Stimulated activated CD4-positive, alpha-beta T cell treated with anti-CD3 and anti-CD28 coated beads, Interleukin-4, amount 100 ng/mL, for 48 hours (primary cell): Measurements from ENCODE around the gene DOP1A.
A peak's percentile ranks its signal among the peaks of the same experiment; 100 is the strongest.
"Not testable (repeated sequence)": the region's sequence is repeated elsewhere in the genome, so short reads cannot be mapped to it uniquely, and the experiment has no call there.

Experiments used
- DNase-seq, 2 donors: peaks; one replicate each; pipeline ENCODE4 v3.0.0-alpha.2; 2020; ENCODE audit warnings: low read depth in 2 of 2

The DOP1A gene

DNA sequence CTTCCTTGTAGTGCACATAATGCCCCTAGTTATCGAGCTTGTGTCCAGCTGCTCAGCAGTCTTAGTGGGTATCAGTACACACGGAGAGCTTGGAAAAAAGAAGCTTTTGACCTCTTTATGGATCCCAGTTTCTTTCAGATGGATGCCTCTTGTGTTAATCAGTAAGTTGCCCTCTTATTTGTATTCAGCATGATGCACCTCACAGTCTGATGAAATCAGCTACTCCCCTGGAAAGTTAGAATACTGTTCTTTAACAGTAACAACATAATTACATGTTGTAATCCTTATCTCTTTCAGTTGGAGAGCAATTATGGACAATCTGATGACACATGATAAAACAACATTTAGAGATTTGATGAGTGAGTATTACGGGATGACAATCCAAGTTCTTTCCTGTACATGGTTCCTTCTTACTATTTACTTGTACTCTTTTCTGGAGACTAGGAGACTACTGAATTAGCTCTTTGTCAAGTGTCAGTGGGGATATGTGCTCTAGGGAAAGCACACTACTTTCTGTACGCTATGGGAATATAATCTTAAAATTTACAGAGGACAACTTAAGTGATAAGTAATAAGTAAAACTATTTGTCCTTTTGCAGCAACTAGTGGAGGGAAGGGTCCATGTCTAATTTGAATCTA lies 86.5 kb downstream of the DOP1A start:
- DNase-seq: no peak

DNA sequence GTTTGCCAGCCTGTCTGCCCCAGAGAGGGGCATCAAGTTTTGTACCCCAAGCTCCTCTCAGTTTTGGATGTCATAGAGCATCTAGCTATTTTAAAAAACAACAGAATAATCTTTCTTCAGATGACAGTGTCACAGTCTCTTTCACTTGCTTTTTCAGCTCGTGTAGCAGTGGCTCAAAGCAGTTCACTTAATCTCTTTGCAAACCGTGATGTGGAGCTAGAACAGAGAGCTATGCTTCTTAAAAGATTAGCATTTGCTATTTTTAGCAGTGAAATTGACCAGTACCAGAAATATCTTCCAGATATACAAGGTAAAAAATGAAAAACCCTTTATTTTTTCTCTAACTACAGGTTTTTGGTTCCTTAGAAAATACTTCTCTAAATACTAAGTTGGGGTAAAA lies 88.3 kb downstream of the DOP1A start:
- DNase-seq: no peak

DNA sequence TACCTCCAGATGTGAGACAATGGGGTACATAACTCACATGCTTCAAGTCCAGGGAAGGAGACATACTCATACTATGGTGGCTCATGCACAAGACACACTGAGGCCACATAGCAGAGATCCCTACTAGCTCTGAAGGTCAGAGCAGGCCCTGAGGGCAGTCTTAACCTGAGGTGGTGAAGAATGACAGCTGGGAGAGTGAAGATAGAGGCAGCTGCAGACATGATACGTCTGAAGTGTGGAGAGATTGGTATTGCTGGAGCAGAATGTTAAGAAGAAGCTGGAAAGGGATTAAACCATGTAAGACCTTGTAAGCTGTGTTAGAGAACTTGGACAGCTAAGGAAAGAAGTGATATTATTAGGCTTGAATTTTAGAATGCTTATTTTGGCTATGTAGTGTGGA lies 92.7 kb downstream of the DOP1A start:
- DNase-seq: no peak

DNA sequence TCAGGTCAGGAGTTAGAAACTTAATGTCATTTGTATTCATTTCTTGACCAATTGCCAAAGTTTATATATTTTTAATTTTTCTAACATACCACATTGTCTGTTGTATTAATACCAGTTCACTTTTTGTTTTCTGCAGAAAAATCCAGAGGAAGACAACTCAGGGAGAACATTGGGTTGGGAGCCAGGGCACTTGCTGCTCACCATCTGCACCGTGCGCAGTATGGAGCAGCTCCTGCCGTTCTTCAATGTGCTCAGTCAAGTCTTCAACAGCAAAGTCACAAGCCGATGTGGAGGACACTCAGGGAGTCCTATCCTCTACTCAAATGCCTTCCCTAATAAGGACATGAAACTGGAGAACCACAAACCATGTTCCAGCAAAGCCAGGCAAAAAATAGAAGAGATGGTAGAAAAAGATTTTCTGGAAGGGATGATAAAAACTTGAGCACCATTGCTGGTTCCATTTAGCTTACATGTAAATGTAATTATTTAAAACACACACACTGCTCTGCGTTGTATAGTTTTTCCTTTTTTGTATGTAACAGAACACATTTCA lies 100.3 kb downstream of the DOP1A start:
- no peak for DNase-seq

DNA sequence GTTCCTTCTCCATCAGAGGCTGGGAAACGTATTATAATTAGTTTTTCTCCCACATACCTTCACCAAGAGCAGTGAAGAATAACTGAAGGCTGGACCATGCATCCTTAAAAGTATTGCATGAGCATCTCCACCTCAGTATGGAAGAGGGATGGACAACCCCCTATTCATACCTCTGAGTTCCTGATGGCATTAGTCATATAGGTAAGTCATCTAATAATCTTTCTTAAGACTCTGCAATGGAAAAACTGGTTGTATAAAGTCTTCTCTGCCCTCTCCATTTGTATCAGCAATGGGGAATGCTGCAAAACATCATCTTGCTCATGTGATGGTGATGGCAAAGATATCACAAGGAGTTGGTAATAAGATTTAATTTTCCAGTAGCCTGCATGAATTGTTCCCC lies 101.1 kb downstream of the DOP1A start:
- DNase-seq: no peak

DNA sequence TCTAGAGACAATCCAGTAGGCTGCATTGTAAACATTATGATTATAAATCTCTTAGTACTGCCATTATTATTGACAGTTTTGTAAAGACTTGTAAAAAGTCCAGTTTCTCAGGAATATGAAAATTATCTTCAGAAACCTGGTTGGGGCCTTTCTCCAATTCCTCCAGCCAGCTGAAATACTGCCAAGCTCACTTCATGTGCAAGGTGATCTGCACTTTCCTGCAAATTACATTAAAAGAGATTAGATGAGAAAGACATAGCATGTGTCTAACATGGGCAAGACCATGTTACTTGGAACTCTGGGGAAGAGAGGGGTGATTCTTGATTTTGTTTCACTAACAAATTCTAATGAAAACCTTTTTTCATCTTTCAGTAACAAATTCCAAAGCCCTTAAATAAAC lies 101.6 kb downstream of the DOP1A start:
- no peak for DNase-seq

DNA sequence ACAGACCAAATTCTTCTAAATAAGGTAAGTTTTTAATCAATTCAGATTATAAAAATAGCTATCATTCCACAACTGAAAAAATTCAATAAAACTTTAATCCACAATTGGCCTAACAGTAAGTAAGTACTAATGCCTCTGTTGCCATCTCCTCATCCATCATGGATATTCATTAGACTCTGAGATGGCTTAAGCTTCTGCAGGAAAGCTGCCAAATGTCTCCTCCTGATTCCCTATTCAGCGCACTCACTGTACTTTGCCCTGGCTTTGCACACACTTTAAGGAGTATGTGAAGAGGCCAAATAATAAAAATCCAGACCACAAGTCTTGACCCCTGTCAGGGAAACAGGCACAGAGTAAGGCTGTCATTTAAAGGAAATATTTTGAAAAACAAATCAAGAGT lies 102.0 kb downstream of the DOP1A start:
- no peak for DNase-seq

DNA sequence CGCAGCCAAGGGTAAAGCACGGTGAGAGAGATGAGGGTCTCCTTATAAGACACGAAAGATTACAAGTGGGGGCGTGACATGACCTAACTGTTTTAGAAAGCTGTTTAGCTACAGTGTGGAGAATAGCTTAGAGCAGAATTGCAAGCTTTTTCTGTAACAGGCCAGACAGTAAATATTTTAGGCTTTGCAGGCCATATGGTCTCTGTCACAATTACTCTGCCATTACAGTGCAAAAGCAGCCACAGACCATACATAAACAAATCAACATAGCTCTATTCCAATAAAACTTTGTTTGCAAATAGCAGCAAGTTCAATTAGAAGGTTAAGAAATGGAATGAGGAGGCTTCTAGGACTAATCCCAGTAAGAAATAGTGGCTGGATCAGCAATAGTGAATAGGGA lies 108.8 kb downstream of the DOP1A start:
- no peak for DNase-seq

DNA sequence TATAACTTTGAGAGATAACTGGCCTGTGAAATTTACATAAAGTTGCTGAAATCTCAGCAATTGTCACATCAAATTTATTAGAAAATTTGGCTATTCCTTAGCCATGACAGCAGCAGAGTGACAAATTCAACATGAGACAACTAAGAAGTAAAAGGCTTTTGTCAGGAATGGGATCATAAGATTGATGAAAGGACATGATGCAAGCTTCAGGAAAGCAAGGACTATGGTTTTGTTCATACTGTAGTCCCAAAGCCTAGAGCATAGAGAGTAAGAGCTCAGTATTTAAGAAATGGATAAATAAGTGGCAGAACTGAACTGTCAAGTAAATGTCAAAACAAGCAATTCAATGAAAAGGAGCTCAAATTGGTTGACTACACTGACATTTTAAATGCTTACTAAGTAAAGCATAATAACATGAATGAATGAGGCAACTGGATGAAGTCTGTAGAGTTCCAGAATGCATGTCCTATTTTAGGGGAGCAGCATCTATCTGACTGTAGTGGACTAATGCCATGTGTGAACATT lies 113.0 kb downstream of the DOP1A start:
- no peak for DNase-seq

DNA sequence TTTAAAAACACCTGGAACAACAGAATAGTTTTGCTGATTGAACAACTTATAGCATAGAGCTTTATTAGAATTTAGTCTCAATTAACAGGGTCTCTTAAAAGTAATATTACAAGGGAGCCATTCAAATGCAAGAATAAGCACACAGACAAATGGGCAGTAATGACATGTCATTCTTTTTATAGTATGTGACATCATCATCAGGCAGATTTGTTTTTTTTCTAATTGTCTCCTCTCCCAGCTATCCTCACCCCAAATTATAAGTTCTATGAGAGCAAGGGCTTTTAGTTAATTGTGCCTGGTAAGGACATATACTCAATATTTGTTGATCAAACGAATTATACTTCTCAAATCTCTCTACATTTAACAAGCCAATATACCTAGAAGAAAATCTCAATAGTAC lies 114.6 kb downstream of the DOP1A start:
- no peak for DNase-seq

DNA sequence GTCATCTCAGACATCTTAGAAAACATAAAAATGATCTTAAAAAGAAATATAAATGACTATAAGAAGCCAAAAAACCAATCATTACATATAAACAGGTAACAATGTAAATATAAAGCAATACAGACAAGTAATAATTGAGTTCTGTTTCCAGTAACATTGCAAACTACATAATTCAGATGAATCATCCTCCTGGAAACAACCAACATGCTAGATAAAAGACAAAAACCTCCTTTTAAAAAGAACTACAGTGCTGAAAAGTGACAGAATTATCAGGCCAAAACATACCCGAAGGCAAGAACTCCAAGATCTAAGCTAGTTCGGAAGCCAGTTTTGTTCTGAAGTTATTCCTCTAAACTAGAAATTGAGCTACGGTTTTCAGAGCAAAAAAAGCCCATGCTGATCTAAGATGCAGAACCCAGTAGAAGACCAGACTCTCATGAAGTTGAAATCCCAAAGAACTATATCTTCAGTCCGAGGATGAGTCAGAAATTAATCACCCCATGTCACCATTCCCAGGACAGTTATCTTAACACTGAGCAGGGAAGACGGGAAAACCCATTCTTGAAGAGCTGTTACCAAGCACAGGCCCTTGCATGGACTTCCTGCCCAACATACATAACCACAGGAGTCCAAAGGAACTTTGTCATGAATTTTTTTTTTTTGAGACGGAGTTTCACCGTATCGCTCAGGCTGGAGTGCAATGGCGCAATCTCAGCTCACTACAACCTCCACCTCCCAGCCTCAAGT lies 115.8 kb downstream of the DOP1A start:
- no peak for DNase-seq

DNA sequence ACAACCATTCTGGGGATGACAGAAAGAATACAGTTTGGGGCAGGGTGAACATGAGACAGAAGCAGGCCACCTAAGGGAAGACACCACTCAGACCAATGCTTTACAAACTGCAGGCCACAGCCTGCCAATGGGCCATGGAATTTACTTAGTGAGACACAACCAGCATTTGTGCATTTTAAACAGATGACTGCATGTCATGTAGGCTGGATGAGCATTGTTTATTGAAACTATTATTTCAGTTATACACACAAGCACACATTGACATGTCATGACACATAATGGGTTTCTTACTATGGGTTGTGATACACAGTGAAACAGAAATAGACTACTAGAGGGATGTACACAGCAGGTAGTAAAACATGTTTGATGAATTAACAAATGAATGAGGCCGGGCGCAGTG lies 117.6 kb downstream of the DOP1A start:
- no peak for DNase-seq

DNA sequence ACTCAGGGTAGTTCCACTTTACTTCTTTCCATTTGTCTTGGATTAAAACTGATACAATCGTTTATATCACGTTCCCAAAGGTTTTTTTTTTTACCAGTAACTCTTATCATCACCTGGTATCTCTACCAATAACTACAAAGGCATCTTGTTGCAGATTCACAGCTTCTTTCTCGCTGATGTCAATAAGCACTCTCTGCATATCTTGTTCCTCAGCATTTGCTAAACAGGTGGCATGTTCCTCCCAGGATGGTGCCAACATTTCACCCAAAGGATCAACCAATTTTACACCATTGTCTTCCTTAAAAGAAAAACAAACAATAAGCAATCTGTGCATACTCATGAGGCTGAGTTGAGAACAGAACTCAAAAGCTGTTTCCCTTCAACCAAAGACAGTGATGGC lies 121.0 kb downstream of the DOP1A start:
- no peak for DNase-seq

DNA sequence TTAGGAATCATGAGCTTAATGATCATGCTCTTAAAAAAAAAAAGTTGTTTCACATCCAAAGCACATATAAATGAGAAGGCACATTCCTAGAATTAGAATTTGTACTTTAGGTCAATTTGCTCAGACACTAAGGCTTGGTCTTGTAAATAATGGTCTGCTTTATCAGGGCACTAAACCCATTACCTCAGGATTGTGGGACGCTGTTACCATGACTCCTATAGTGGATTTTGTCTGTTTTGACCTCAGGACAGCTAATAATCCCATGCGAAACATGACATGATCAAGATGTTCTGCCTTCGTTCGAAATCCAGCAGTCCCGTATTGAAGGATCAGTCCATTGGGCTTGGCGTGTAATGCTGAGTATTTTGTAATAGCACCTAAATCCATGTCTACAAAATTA lies 123.2 kb downstream of the DOP1A start:
- no peak for DNase-seq

DNA sequence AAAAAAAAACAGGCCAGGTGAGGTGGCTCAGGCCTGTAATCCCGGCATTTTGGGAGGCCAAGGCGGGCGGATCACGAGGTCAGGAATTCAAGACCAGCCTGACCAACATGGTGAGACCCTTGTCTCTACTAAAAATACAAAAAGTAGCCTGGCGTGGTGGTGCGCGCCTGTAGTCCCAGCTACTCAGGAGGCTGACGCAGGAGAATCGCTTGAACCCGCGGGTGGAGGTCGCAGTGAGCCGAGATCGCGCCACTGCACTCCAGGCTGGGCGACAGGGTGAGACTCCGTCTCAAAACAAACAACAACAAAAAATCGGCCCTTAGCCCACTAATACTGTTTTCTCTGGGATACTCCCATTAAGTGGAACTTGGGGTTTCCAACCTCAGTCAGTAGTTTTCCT lies 124.5 kb downstream of the DOP1A start:
- not testable (repeated sequence) for DNase-seq

DNA sequence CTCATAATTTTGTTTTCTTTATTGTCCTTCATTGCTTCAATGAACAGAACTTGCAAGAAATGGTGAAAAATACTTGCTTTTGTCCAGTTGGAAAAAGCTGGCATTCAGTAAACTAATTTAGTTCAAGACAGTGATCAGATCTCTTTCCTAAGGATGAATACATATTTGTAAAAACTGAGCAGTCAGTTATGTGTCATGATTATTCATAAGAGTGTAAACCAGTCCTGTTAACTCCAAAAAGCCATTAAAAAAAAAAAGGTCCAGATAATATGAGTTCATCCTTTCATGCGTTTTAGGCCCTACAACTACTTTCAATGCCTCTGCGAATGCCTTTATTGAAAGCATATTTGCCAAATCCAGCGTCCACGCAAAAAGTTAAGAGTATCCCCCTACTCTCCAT lies 125.0 kb downstream of the DOP1A start:
- DNase-seq: no peak

DNA sequence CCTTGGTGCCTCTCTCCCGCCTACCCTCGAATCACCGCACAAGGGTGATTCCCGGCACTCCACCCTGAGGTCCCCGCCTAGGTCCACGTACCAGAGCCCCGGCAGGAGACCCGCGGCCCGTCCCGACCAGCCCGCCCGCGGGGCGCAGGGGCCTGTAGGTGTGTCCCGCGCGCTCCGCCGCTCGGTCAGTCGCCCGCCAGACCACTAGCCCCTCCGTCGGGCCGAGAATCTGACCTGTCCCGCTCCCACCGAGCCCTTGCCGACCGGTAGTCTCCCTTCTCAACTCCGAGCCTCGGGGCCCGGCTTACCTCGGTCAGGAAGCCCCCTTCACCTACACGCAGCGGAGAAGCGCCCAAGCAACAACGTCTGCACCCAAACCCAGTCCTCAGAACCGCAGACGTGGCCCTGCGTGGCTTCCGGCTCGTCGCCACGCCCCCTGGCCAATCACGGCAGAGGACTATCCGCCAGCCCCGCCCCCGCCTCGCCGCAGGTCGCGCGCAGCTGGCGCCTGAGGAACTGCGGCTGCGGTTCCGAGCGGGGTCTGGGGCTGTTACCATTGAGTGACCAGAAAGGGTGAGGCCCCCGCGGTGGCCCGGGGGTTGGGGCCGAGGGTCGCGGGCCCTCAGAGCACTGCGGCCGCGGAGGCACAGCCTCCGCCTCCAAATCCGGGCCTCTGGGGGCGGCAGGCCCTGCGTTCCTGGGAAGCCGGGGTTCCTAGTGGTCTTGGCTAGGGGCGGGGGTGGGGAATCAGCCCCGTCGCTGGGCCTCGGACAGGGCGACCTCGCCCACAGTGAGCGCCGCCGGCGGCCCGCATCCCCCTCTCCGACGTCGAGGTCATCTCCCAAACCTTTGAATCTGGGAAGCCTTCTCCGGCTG lies 125.6 kb downstream of the DOP1A start, which contains the start of the genes PGM3 and RWDD2A:
TSS of gene PGM3 (minus strand) at position 395 of the 876 bp plus-strand sequence. CDS start 2,253 bp downstream, outside the sequence.
TSS of gene RWDD2A (plus strand) at position 487 of the 876 bp plus-strand sequence. CDS start 1,095 bp downstream, outside the sequence.
- peak; percentile 78 to 83 for DNase-seq

DNA sequence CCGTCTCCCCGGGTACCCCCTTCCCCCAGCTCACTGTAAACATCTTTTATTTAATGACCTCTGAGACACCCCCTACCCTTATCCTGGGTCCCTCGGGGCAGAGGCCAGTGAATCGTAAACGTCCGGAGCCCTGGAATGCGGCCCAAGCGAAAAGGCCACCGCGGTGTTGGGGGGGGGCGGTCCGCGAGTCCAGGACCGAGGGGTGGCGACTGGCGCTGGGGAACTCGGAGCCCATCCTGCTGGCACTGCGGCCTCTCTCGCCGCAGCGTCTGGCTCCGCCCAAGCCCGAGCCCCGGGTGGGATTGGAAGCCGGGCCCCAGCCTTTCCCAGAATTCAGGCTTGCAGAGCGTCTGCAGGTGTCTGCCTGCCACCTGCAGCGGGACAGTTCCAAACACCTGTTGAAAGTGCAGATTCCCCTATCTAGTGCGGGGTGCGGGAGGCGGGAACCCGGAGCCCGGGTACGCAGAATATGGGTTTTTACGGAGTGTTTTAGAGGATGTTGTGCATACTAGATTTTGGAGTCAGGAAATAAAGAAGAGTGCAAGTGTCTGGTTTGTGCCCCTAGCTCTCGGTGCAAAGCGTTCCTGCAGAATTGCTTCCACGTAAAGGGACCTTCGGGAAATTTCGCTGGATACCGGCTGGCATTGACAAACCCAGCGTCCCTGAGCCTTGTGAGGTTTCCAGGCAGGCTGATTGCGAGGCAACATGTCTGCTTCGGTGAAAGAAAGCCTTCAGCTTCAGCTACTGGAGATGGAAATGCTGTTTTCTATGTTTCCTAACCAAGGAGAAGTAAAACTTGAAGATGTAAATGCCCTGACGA lies 126.5 kb downstream of the DOP1A start:
- DNase-seq: peak in 1 of 2 donors; percentile 1

DNA sequence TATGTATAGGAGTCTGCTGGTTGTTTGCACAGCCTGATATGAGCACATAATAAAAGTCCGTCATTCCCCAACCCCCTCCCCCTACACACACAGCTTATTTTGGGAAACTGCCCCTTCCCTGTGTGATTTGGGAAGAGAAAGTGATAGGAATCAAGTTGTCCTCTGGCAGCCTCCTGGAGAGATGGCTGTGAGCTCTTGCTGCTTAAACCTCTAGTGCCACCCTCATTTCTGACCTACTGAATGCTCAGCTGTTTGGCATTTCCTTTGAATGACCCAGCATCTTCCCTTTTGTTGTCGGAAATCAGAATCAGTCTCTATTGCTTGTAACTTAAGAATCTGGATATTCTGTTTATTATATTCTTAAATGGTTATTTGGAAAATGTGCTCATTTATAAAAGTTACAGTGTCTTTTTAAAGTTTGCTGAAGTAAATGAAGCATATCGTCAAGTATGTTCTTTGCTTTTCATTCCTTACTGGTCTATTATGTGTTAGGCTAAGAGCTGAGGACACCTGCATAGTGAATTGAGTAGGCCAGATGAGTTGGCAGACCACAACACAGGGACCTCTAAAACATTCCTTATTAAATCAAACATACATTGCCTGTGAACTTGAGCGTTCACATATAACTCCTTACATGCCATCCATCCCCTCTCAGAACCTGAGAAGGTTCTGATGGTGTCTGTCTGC lies 131.2 kb downstream of the DOP1A start:
- DNase-seq: no peak

DNA sequence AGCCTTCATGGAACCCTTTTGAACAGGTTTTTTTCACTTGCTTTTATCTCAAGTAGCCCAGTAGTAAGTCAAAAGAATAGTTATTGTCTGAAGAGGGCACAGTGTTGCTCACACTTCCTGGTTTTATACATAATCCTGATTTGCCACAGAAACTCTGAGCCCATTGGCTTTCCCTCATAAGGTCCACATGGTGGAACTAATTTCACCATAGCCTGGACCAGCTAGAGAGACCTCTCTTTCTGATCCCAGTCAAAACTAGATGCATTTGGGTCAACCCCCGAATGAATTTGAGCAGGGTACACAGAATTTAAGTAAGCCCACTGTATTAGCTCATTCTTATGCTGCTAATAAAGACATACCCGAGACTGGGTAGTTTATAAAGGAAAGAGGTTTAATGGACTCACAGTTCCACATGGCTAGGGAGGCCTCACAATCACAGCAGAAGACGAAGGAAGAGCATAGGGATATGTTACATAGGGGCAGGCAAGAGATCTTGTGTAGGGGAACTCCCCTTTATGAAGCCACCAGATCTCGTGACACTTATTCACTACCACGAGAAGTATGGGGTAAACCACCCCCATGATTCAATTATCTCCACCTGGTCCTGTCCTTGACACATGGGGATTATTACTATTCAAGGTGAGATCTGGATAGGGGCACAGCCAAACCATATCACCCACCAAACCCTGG lies 131.8 kb downstream of the DOP1A start:
- DNase-seq: no peak
